ENCODE data around the gene BRINP2.

BRINP2 gene

DNA sequence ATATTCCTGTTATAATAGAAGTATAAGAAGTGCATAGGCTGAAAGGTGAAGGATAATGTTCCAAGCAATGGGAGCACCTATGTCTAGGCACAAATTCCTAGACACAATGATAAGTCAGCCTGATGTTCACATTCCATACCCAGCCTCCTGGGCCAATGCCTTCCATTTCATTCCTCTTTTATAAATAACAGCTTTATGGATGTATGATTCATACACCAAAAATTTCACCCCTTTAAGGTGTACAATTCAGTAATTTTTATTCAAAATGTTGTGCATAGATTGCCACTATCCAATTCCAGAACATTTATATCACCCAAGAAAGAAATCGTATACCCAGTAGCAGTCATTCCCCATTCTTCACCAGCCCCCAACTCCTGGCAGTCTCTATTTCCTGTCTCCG, 118.8 kb downstream of the BRINP2 start:
- Histone ChIP-seq H3K9me3 (ENCODE audit: control insufficient read depth, low read length) (no peaks in the 10 kb centered on the region), H3K4me3 (ENCODE audit: low read length) (no peak overlapping the region), H3K9ac (ENCODE audit: low read length) (no peak overlapping the region), H3K4me1 (ENCODE audit: control insufficient read depth, insufficient read depth, low read length) (peaks cover 9% of the 10 kb centered on the region), H3K27me3 (ENCODE audit: control insufficient read depth, insufficient read depth, low read length) (no peaks in the 10 kb centered on the region), H3K36me3 (ENCODE audit: control insufficient read depth, insufficient read depth, low read length) (no peaks in the 10 kb centered on the region)

DNA sequence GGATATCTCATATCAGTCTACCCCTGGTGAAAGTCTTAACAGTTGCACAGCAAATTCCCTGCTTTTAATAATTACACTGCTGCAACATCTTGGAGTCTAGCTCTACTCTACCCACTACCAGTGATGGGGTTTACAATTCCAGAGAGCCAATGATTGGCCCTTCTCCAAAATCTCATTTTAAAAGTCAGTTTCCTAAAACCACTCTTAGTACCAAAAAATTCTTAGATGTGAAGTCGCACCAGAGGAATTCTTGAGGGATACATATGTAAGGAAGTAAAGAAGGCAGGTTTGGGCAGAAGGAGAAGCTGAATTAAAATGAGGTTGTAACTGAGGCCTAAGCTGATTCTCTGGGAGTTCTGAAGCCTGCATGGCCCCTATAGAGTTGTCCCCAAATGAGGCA, 129.7 kb downstream of the BRINP2 start:
- no peak overlapping the region for H3K4me3 ChIP-seq (ENCODE audit: low read length)
- H3K27me3 ChIP-seq (ENCODE audit: control insufficient read depth, insufficient read depth, low read length) = no peaks in the 10 kb centered on the region
- H3K9me3 ChIP-seq (ENCODE audit: control insufficient read depth, low read length) = no peaks in the 10 kb centered on the region
- no peaks in the 10 kb centered on the region for H3K4me1 ChIP-seq (ENCODE audit: control insufficient read depth, insufficient read depth, low read length)
- no peak overlapping the region for H3K9ac ChIP-seq (ENCODE audit: low read length)
- H3K36me3 ChIP-seq (ENCODE audit: control insufficient read depth, insufficient read depth, low read length) = no peaks in the 10 kb centered on the region

- H3K36me3 ChIP-seq (ENCODE audit: control insufficient read depth, insufficient read depth, low read length) = no peaks in the 10 kb centered on the region
- H3K4me3 ChIP-seq (ENCODE audit: low read length) = no peak overlapping the region
- H3K4me1 ChIP-seq (ENCODE audit: control insufficient read depth, insufficient read depth, low read length) = no peaks in the 10 kb centered on the region
- no peak overlapping the region for H3K9ac ChIP-seq (ENCODE audit: low read length)
- H3K27me3 ChIP-seq (ENCODE audit: control insufficient read depth, insufficient read depth, low read length) = no peaks in the 10 kb centered on the region
- H3K9me3 ChIP-seq (ENCODE audit: control insufficient read depth, low read length) = no peaks in the 10 kb centered on the region
These were observed 130.8 kb downstream of the BRINP2 start for GRCh38 chr1:177301425-177302124.

- no peak overlapping the region for H3K9ac ChIP-seq (ENCODE audit: low read length)
These were observed 131.7 kb downstream of the BRINP2 start for GRCh38 chr1:177302357-177303044.

DNA sequence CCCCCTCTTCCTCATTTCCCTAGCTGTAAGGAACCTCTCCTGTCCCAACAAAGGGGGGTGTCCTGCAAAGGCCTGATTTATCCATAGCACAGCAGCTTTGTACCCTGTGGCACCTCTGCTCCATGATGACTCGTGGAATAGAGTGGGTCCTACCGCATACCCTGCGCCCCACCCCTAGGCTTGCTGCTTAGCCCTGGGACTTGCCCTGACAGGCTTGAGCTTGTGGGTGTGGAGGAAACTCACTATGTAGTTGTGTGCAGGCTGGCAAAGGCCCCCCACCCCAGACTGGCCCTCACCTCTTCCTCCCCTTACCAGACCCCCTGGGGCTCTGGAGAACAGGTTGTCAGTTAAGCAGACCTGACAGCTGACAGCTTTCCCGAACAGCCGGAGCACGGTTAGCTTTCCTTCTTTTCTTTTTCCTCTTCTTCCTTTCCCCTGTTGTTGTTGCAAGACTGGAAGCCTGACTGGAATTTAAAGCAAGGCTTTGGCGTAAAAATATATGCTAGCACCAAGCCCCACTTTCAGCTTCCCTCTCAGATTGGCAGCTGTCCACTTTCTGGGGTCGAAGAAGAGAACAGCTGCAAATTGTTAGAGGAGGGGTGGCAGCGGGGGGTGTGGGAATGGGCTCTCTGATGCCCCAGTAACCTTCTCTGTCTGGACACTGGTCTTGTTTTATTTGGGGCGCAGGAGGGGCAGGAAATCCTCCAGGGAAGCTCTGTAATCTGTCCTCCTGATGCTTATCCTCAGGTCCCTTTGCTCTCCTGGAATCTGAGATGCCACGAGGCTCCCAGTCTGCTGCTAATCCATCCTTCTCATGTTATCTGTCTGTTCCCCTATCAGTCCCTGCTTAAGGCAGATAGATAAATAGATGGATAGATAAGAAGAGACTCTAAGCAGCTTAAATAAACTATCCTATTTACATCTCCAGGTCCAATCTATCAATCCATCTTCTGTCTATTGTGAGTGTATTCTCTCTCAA, 134.6 kb downstream of the BRINP2 start:
- H3K9ac ChIP-seq (ENCODE audit: low read length) = no peak overlapping the region
- H3K4me3 ChIP-seq (ENCODE audit: low read length) = no peak overlapping the region
- H3K36me3 ChIP-seq (ENCODE audit: control insufficient read depth, insufficient read depth, low read length) = no peaks in the 10 kb centered on the region
- no peaks in the 10 kb centered on the region for H3K27me3 ChIP-seq (ENCODE audit: control insufficient read depth, insufficient read depth, low read length)
- no peaks in the 10 kb centered on the region for H3K4me1 ChIP-seq (ENCODE audit: control insufficient read depth, insufficient read depth, low read length)
- H3K9me3 ChIP-seq (ENCODE audit: control insufficient read depth, low read length) = no peaks in the 10 kb centered on the region

More at GRCh38 chr1:177302357-177303044, 131.7 kb downstream of the BRINP2 start:
- Histone ChIP-seq H3K9me3 (ENCODE audit: control insufficient read depth, low read length) (no peaks in the 10 kb centered on the region), H3K4me1 (ENCODE audit: control insufficient read depth, insufficient read depth, low read length) (no peaks in the 10 kb centered on the region), H3K36me3 (ENCODE audit: control insufficient read depth, insufficient read depth, low read length) (no peaks in the 10 kb centered on the region), H3K4me3 (ENCODE audit: low read length) (no peak overlapping the region), H3K27me3 (ENCODE audit: control insufficient read depth, insufficient read depth, low read length) (no peaks in the 10 kb centered on the region)

DNA sequence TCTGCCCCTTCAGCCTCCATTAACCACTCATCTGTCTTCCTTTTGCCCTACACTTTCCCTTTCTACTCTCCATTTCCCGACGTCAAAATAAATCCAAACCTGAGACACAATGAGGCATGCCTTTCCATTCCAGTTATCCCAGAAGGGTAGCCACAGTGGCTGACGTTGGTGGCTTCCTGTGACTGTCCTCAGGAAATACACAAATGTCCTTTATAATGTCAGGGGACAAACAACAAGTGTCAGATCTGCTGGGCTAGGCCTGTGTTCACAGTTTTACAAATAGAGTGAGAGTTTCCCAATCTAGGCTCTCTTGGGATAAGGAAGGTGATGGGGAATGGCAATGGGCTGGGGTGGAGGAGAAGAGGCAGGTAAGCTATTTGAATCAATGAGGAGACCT, 135.3 kb downstream of the BRINP2 start:
- H3K4me1 ChIP-seq (ENCODE audit: control insufficient read depth, insufficient read depth, low read length) = no peaks in the 10 kb centered on the region
- no peak overlapping the region for H3K9ac ChIP-seq (ENCODE audit: low read length)
- no peaks in the 10 kb centered on the region for H3K36me3 ChIP-seq (ENCODE audit: control insufficient read depth, insufficient read depth, low read length)
- H3K4me3 ChIP-seq (ENCODE audit: low read length) = no peak overlapping the region
- H3K9me3 ChIP-seq (ENCODE audit: control insufficient read depth, low read length) = no peaks in the 10 kb centered on the region
- no peaks in the 10 kb centered on the region for H3K27me3 ChIP-seq (ENCODE audit: control insufficient read depth, insufficient read depth, low read length)

GRCh38 chr1:177306981-177307380, 136.2 kb downstream of the BRINP2 start:
- no peak overlapping the region for H3K4me3 ChIP-seq (ENCODE audit: low read length)

DNA sequence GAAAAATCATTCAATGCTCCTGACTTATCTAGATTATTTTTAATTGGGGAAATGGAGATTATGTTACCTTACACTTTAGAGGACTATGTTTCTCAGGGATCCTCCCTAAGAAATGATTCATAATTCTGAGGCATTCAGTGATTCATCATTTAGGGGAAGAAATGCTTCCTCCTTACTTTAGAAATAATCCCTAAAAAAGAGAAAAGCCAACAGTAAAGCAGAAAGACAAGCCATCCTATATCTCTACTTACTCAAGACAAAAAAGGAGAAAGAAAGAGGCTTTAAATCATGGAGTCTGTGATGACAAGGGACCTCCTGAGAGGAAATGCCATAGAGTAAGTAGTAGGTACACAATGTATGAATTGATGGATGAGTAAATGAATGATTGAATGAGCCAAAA, 137.0 kb downstream of the BRINP2 start:
- Histone ChIP-seq H3K4me1 (ENCODE audit: control insufficient read depth, insufficient read depth, low read length) (no peaks in the 10 kb centered on the region), H3K4me3 (ENCODE audit: low read length) (no peak overlapping the region), H3K9ac (ENCODE audit: low read length) (no peak overlapping the region), H3K27me3 (ENCODE audit: control insufficient read depth, insufficient read depth, low read length) (no peaks in the 10 kb centered on the region), H3K9me3 (ENCODE audit: control insufficient read depth, low read length) (no peaks in the 10 kb centered on the region), H3K36me3 (ENCODE audit: control insufficient read depth, insufficient read depth, low read length) (no peaks in the 10 kb centered on the region)

More at GRCh38 chr1:177306981-177307380, 136.2 kb downstream of the BRINP2 start:
- Histone ChIP-seq H3K27me3 (ENCODE audit: control insufficient read depth, insufficient read depth, low read length) (no peaks in the 10 kb centered on the region), H3K9ac (ENCODE audit: low read length) (no peak overlapping the region), H3K36me3 (ENCODE audit: control insufficient read depth, insufficient read depth, low read length) (no peaks in the 10 kb centered on the region), H3K9me3 (ENCODE audit: control insufficient read depth, low read length) (no peaks in the 10 kb centered on the region), H3K4me1 (ENCODE audit: control insufficient read depth, insufficient read depth, low read length) (no peaks in the 10 kb centered on the region)

- Histone ChIP-seq H3K9ac (ENCODE audit: low read length) (no peak overlapping the region), H3K36me3 (ENCODE audit: control insufficient read depth, insufficient read depth, low read length) (no peaks in the 10 kb centered on the region), H3K4me3 (ENCODE audit: low read length) (no peak overlapping the region), H3K9me3 (ENCODE audit: control insufficient read depth, low read length) (no peaks in the 10 kb centered on the region), H3K27me3 (ENCODE audit: control insufficient read depth, insufficient read depth, low read length) (no peaks in the 10 kb centered on the region), H3K4me1 (ENCODE audit: control insufficient read depth, insufficient read depth, low read length) (no peaks in the 10 kb centered on the region)
These were observed 139.1 kb downstream of the BRINP2 start for GRCh38 chr1:177309880-177310279.

DNA sequence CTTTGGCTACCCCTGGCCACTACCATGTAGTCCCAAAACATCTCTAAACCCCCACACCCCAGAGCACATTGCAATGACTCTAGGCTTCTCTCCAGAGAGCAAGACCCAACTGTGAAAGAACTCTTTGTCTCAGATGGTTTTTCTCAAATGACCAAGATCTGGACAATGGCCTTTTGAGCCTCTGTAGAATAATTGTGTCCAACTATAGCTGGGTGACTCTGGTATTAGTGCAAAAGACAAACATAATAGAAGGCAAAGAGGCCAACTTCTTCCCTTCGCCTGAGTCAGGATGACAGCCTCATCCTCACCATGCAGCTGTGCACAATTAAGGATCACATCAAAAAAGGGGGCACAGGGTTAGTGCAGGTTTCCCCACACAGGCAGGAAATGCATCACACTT, 139.6 kb downstream of the BRINP2 start:
- Histone ChIP-seq H3K9me3 (ENCODE audit: control insufficient read depth, low read length) (no peaks in the 10 kb centered on the region), H3K4me3 (ENCODE audit: low read length) (no peak overlapping the region), H3K36me3 (ENCODE audit: control insufficient read depth, insufficient read depth, low read length) (no peaks in the 10 kb centered on the region), H3K27me3 (ENCODE audit: control insufficient read depth, insufficient read depth, low read length) (no peaks in the 10 kb centered on the region), H3K4me1 (ENCODE audit: control insufficient read depth, insufficient read depth, low read length) (no peaks in the 10 kb centered on the region), H3K9ac (ENCODE audit: low read length) (no peak overlapping the region)

DNA sequence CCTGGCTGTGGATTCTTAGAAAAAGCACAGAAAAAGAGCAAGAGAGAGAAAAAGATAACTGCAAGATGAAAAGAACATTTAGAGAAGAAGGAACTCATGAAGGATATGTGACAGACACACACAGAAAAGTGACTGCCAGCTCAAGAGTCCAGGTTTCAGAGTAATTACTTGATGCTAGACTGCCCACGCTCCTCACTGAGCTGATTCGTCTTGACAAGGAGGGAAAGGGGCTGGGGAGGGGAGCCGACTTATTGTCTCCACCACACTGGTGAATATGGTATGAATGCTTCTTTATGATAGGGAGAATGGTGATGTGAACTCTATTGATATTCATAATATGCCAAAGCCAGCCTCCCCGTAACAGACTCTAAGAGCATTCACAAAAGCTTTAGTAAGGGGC, 140.4 kb downstream of the BRINP2 start:
- Histone ChIP-seq H3K9ac (ENCODE audit: low read length) (no peak overlapping the region), H3K27me3 (ENCODE audit: control insufficient read depth, insufficient read depth, low read length) (no peaks in the 10 kb centered on the region), H3K36me3 (ENCODE audit: control insufficient read depth, insufficient read depth, low read length) (no peaks in the 10 kb centered on the region), H3K9me3 (ENCODE audit: control insufficient read depth, low read length) (no peaks in the 10 kb centered on the region), H3K4me3 (ENCODE audit: low read length) (no peak overlapping the region), H3K4me1 (ENCODE audit: control insufficient read depth, insufficient read depth, low read length) (no peaks in the 10 kb centered on the region)

DNA sequence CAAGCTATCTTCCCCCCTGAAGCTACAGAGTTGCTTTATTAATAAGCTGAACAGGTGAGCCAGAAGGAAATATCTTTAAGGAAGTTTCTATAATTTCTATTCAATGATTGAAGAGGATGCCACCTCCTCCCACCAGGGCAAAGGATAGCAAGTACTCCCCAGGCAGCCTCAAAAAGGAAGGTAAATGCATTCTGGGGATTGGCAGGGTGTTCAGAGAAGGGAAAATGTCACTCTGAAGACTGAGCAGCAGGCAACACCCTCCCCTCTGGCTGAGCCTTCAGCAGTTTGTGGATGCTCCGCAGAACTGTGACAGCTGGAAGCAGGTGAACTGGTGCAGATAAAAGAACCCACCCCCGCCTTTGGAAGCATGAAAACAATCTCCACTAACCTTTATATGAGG, 140.8 kb downstream of the BRINP2 start:
- Histone ChIP-seq H3K9ac (ENCODE audit: low read length) (no peak overlapping the region), H3K4me1 (ENCODE audit: control insufficient read depth, insufficient read depth, low read length) (no peaks in the 10 kb centered on the region), H3K36me3 (ENCODE audit: control insufficient read depth, insufficient read depth, low read length) (no peaks in the 10 kb centered on the region), H3K4me3 (ENCODE audit: low read length) (no peak overlapping the region), H3K27me3 (ENCODE audit: control insufficient read depth, insufficient read depth, low read length) (no peaks in the 10 kb centered on the region), H3K9me3 (ENCODE audit: control insufficient read depth, low read length) (no peaks in the 10 kb centered on the region)

All from mucosa of stomach (tissue), 1 donor.